IMR-90 (cell line): ENCODE data around the gene OSBPL9. TPM values are rescaled to one million over a fixed set of nuclear protein-coding genes. Genes with fewer than 3 reads are reported as not detected.

Source experiments
- ATAC-seq: fragments of 200-7000 bp; cut with Tn5 transposase; 2 replicates; pipeline ENCODE4 v1.9.1; 2020; ENCODE audit warnings: low read depth, mild to moderate bottlenecking, moderate library complexity
- BruUV-seq: library from RNA; stranded (reverse); fragments of 400-500 nt; replicated peaks from 2 replicates; lab custom pipeline; 2021; lab: Mats Ljungman, UMichigan
- CTCF ChIA-PET: fragments of 300-600 bp; formaldehyde crosslinking; extraction: SDS; loops from one replicate; lab custom pipeline; 2021; ENCODE audit warnings: antibody characterized with exemption; lab: Yijun Ruan, JAX
- POLR2A ChIA-PET: fragments of 300-600 bp; sonication (Branson Sonifier 250); formaldehyde crosslinking; loops from one replicate; lab custom pipeline; 2022; ENCODE audit warnings: antibody characterized with exemption; ENCODE audit not compliant: unreplicated experiment; lab: Charles Lee
- DNase-seq: peaks from one replicate; pipeline ENCODE4 v3.0.0; 2013
- H2AFZ ChIP-seq: replicated peaks from 2 replicates; pipeline ENCODE3; 2013; ENCODE audit warnings: low read length, mild to moderate bottlenecking; ENCODE audit not compliant: poor library complexity
- H2AK5ac ChIP-seq: 2 replicates; pipeline ENCODE4 v1.6.1; 2013; ENCODE audit warnings: low read depth, low read length, inconsistent platforms
- H2AK9ac ChIP-seq: replicated peaks from 2 replicates; pipeline ENCODE3; 2013; ENCODE audit warnings: mild to moderate bottlenecking, low read depth, low read length, moderate library complexity; ENCODE audit not compliant: poor library complexity
- H2BK120ac ChIP-seq: 2 replicates; pipeline ENCODE4 v1.6.1; 2013; ENCODE audit warnings: low read depth, low read length, inconsistent platforms
- H2BK15ac ChIP-seq: 3 replicates; pipeline ENCODE4 v1.6.1; 2013; ENCODE audit warnings: low read depth, low read length, inconsistent platforms
- H2BK20ac ChIP-seq: 2 replicates; pipeline ENCODE4 v1.6.1; 2013; ENCODE audit warnings: low read depth, mild to moderate bottlenecking, inconsistent platforms, low read length, moderate library complexity
- H2BK5ac ChIP-seq: 2 replicates; pipeline ENCODE4 v1.6.1; 2013; ENCODE audit warnings: mild to moderate bottlenecking, low read depth, low read length, inconsistent platforms; ENCODE audit not compliant: poor library complexity, severe bottlenecking
- H3K14ac ChIP-seq: replicated peaks from 2 replicates; pipeline ENCODE4 v1.6.1; 2013; ENCODE audit warnings: low read depth, low read length, inconsistent platforms
- H3K18ac ChIP-seq: 2 replicates; pipeline ENCODE4 v1.6.1; 2013; ENCODE audit warnings: low read depth, low read length, control low read depth
- H3K23ac ChIP-seq: 2 replicates; pipeline ENCODE4 v1.6.1; 2013; ENCODE audit warnings: low read depth, low read length, inconsistent platforms
- H3K27ac ChIP-seq: 2 replicates; pipeline ENCODE4 v1.5.1; 2013; ENCODE audit warnings: mild to moderate bottlenecking, control low read depth, low read length; ENCODE audit not compliant: insufficient read depth
- H3K27me3 ChIP-seq: 2 replicates; pipeline ENCODE4 v1.6.1; 2013; ENCODE audit warnings: low read length; ENCODE audit not compliant: control insufficient read depth, insufficient read depth
- H3K36me3 ChIP-seq: 2 replicates; pipeline ENCODE4 v1.6.1; 2013; ENCODE audit warnings: low read length, mixed read lengths; ENCODE audit not compliant: control insufficient read depth, insufficient read depth
- H3K4ac ChIP-seq: 2 replicates; pipeline ENCODE4 v1.6.1; 2013; ENCODE audit warnings: low read depth, low read length, inconsistent platforms
- H3K4me1 ChIP-seq: 2 replicates; pipeline ENCODE4 v1.6.1; 2013; ENCODE audit warnings: low read length, mixed read lengths; ENCODE audit not compliant: control insufficient read depth, insufficient read depth
- H3K4me2 ChIP-seq: 2 replicates; pipeline ENCODE4 v1.6.1; 2013; ENCODE audit warnings: low read depth, mild to moderate bottlenecking, control low read depth, low read length, moderate library complexity
- H3K4me3 ChIP-seq: 2 replicates; pipeline ENCODE4 v1.5.1; 2013; ENCODE audit warnings: low read depth, mild to moderate bottlenecking, control low read depth, low read length, moderate library complexity; ENCODE audit not compliant: insufficient read depth
- H3K56ac ChIP-seq: 2 replicates; pipeline ENCODE4 v1.6.1; 2013; ENCODE audit warnings: low read length, inconsistent platforms; ENCODE audit not compliant: insufficient read depth; ENCODE audit errors: extremely low read depth
- H3K79me1 ChIP-seq, 2 experiments: 2 replicates each; pipeline ENCODE4 v1.6.1; 2013; ENCODE audit warnings: low read length in 2 of 2, inconsistent platforms in 1 of 2, low read depth in 1 of 2
- H3K9ac ChIP-seq: 2 replicates; pipeline ENCODE4 v1.6.1; 2013; ENCODE audit warnings: low read depth, low read length, control low read depth
- H3K9me1 ChIP-seq: 2 replicates; pipeline ENCODE4 v1.6.1; 2013; ENCODE audit warnings: low read length, inconsistent platforms; ENCODE audit not compliant: insufficient read depth
- H3K9me3 ChIP-seq: 2 replicates; pipeline ENCODE4 v1.6.1; 2013; ENCODE audit warnings: low read length; ENCODE audit not compliant: control insufficient read depth, insufficient read depth
- H4K20me1 ChIP-seq: 2 replicates; pipeline ENCODE4 v1.6.1; 2013; ENCODE audit warnings: low read length, inconsistent platforms; ENCODE audit not compliant: insufficient read depth
- H4K5ac ChIP-seq: 2 replicates; pipeline ENCODE4 v1.6.1; 2013; ENCODE audit warnings: mild to moderate bottlenecking, low read depth, low read length, control low read depth
- H4K8ac ChIP-seq, 2 experiments: 2 replicates each; pipeline ENCODE4 v1.6.1; 2013; ENCODE audit warnings: low read depth in 2 of 2, low read length in 2 of 2, control low read depth in 1 of 2, inconsistent platforms in 1 of 2
- H4K91ac ChIP-seq: 2 replicates; pipeline ENCODE4 v1.6.1; 2013; ENCODE audit warnings: low read depth, low read length, inconsistent platforms; ENCODE audit not compliant: insufficient read depth
- CEBPB ChIP-seq: IDR thresholded peaks from 2 replicates; pipeline ENCODE4 v1.6.1; 2012; ENCODE audit warnings: low read depth, low read length, improper control_type of control experiment
- CHD1 ChIP-seq: IDR thresholded peaks from 2 replicates; pipeline ENCODE4 v1.6.1; 2012; ENCODE audit warnings: low read depth, low read length, improper control_type of control experiment
- MAFK ChIP-seq: IDR thresholded peaks from 2 replicates; pipeline ENCODE4 v1.6.1; 2012; ENCODE audit warnings: low read depth, low read length, improper control_type of control experiment
- MAZ ChIP-seq: IDR thresholded peaks from 2 replicates; pipeline ENCODE4 v1.6.1; 2012; ENCODE audit warnings: low read depth, mild to moderate bottlenecking, low read length, improper control_type of control experiment, moderate library complexity, borderline replicate concordance
- RCOR1 ChIP-seq: IDR thresholded peaks from 2 replicates; pipeline ENCODE4 v1.6.1; 2012; ENCODE audit warnings: mild to moderate bottlenecking, low read length, improper control_type of control experiment; ENCODE audit not compliant: insufficient replicate concordance
- SMC3 ChIP-seq: fragments of 150-350 bp; IDR thresholded peaks from 2 replicates; pipeline ENCODE4 v1.6.1; 2016; ENCODE audit warnings: low read depth, mild to moderate bottlenecking, antibody characterized with exemption, low read length, moderate library complexity
- WGBS, 2 experiments: methylation state at CpG; one replicate each; pipeline versions ENCODE4 v1.1.5 to v1.1.7; 2013; ENCODE audit warnings: missing lambda C conversion rate in 2 of 2; ENCODE audit not compliant: insufficient read length in 1 of 2; ENCODE audit errors: extremely low coverage in 2 of 2; 5-methylcytosine and 5-hydroxymethylcytosine counted together
- dilution Hi-C: fragments of 300-500 bp; cut with HindIII; formaldehyde crosslinking; loops from one replicate; pipeline ENCODE4 v1.14.3; 2018; ENCODE audit warnings: low sequenced_read_pairs; ENCODE audit not compliant: unreplicated experiment
- in situ Hi-C: fragments of 300-500 bp; cut with MboI; formaldehyde crosslinking; loops from 3 replicates; pipeline ENCODE4 v1.14.3; 2019; ENCODE audit warnings: low sequenced_read_pairs, inconsistent platforms, mixed read lengths
- intact Hi-C: fragments of 100-400 bp; cut with micrococcal nuclease; formaldehyde crosslinking; loops from 2 replicates; pipeline ENCODE4 v1.10.0; 2022
- polyA plus RNA-seq, 3 experiments: library from polyadenylated mRNA; depleted of rRNA; stranded (reverse); fragments of >200 nt; gene quantifications; 2 replicates each; pipeline ENCODE4 v1.2.3, GENCODE V29; 2012; ENCODE audit warnings: low replicate concordance in 1 of 3
- total RNA-seq: library from RNA; depleted of rRNA; stranded (reverse); fragments of >200 nt; gene quantifications from 2 replicates; pipeline ENCODE4 v1.2.3, GENCODE V29; 2012
- TF ChIP-seq, protein P1 (sequence below): conservative IDR thresholded peaks from 2 replicates; pipeline ENCODE4 v1.5.1; 2012; ENCODE audit warnings: mild to moderate bottlenecking, low read depth, low read length, improper control_type of control experiment

Gene OSBPL9
- total and polyA plus RNA-seq, 2 of the 4 experiments (the other 2 are of a cell fraction): 51.4 to 127 TPM

DNA sequence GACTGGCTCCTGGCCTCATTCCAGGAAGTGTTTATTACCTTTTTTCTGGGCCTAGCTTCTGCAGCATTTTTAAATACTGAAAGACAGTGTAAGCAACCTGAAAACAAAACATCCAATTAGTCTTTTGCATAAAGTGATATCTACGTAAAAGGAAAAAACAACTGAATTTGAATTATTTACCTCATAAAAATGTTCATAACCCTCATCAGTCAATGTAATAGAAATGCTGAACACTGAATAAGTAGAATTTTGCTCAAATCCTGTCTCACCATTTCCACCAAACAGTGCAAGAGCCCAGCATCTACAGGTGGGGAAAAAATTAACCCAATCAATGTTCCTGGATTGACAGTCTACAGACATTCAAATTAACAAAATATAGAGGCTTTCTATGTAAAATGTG is 197.6 kb downstream of the OSBPL9 start:
- Histone ChIP-seq H3K23ac (no peak overlapping the region), H2BK20ac (no peak overlapping the region), H2AFZ (no peak overlapping the region), H3K79me1 (peaks cover 13 to 23% of the 10 kb centered on the region in 2 experiments; a peak in 3 of 4 replicates), H3K9me3 (no peaks in the 10 kb centered on the region), H4K91ac (no peak overlapping the region), H3K9ac (no peak overlapping the region), H2BK15ac (no peak overlapping the region), H2AK9ac (no peak overlapping the region), H3K14ac (no peak overlapping the region), H3K4ac (no peak overlapping the region), H3K18ac (no peak overlapping the region), H4K8ac (no peak overlapping the region), H3K4me3 (no peak overlapping the region), H2BK5ac (no peak overlapping the region), H4K20me1 (no peaks in the 10 kb centered on the region), H3K9me1 (no peaks in the 10 kb centered on the region), H3K4me2 (no peak overlapping the region), H3K27ac (no peak overlapping the region), H3K56ac (no peak overlapping the region), H3K27me3 (no peaks in the 10 kb centered on the region), H2AK5ac (no peak overlapping the region), H3K36me3 (peaks cover 18% of the 10 kb centered on the region), H4K5ac (no peak overlapping the region), H3K4me1 (peaks cover 14% of the 10 kb centered on the region), H2BK120ac (no peak overlapping the region)
- TF ChIP-seq MAFK (no peak), CHD1 (no peak), MAZ (no peak), CEBPB (no peak), RCOR1 (no peak), SMC3 (no peak)
- TF ChIP-seq, protein P1, sequence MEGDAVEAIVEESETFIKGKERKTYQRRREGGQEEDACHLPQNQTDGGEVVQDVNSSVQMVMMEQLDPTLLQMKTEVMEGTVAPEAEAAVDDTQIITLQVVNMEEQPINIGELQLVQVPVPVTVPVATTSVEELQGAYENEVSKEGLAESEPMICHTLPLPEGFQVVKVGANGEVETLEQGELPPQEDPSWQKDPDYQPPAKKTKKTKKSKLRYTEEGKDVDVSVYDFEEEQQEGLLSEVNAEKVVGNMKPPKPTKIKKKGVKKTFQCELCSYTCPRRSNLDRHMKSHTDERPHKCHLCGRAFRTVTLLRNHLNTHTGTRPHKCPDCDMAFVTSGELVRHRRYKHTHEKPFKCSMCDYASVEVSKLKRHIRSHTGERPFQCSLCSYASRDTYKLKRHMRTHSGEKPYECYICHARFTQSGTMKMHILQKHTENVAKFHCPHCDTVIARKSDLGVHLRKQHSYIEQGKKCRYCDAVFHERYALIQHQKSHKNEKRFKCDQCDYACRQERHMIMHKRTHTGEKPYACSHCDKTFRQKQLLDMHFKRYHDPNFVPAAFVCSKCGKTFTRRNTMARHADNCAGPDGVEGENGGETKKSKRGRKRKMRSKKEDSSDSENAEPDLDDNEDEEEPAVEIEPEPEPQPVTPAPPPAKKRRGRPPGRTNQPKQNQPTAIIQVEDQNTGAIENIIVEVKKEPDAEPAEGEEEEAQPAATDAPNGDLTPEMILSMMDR: no peak
- CTCF ChIA-PET: no interaction called here
- DNase-seq (no peak), ATAC-seq (no peak)
- BruUV-seq: no TSS peak
- in situ Hi-C loops: no loop called here
- dilution Hi-C loops: no loop called here
- intact Hi-C loops: no loop called here
- POLR2A ChIA-PET: no interaction called here
- no CpG with 5 or more reads among the region's 1 CpG for WGBS, 2 experiments
